ENCODE measurements around the gene C2orf68.
A peak's percentile ranks its signal among the peaks of the same experiment; 100 is the strongest.

C2orf68 gene

DNA sequence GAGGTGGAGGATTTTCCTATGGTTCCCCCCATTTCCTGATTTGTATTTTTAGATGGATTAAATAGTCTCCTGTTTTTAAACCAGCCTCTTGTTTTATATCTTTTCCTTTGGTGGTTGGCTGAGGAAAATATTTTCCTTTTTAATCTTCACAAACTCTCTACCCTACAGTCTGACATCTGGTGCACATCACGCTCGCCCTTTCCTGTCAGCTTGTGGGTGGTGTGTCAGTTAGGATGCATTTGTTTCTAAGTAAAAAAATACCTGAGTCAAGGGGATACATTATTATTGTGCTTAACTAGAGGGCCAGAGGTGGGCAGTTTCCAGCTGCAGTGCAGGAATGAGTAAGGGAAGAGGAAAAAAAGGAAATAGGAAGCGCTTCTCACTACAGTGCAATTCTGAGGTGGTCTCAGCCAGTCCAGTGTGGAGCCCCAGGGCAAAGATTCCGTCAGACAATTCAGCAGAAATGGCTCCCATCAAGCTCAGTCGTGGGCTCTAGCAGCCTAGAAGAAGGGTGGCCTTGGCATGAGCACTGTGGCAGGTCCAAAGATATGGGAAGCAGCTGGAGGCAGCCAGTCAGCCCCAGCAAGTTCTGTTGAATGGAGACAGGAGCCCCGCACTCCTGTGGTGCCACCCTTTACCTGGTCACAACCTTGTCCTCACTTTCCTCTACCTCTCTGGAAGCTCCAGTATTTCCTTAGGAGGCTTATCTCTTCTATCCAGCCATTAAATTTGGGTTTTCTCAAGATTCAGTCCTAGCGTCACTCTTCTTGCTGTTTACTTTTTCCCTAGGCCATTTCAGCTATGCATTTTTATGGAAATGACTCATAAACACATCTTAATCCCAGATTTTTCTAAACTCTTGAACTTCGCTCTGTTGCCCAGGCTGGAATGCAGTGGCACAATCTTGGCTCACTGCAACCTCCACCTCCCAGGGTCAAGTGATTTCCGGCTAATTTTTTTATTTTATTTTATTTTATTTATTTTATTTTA, 37.6 kb upstream of the C2orf68 start:
- DNase-seq (no peak), ATAC-seq (ENCODE audit: insufficient read depth, low read depth) (no peak)
- H3K9ac ChIP-seq (ENCODE audit: low read depth, low read length) = no peak overlapping the region
- H3K79me2 ChIP-seq (ENCODE audit: insufficient read depth, low read length) = no peaks in the 10 kb centered on the region; the same call in 1 of the 2 replicates
- peaks cover 89% of the 10 kb centered on the region for H3K36me3 ChIP-seq (ENCODE audit: insufficient read depth, low read length)
- TF ChIP-seq EZH2 (IDR thresholded peaks at IDR 0.05; ENCODE audit: borderline replicate concordance, low read depth, low read length, severe bottlenecking) = no peak
- TF ChIP-seq, protein P1, sequence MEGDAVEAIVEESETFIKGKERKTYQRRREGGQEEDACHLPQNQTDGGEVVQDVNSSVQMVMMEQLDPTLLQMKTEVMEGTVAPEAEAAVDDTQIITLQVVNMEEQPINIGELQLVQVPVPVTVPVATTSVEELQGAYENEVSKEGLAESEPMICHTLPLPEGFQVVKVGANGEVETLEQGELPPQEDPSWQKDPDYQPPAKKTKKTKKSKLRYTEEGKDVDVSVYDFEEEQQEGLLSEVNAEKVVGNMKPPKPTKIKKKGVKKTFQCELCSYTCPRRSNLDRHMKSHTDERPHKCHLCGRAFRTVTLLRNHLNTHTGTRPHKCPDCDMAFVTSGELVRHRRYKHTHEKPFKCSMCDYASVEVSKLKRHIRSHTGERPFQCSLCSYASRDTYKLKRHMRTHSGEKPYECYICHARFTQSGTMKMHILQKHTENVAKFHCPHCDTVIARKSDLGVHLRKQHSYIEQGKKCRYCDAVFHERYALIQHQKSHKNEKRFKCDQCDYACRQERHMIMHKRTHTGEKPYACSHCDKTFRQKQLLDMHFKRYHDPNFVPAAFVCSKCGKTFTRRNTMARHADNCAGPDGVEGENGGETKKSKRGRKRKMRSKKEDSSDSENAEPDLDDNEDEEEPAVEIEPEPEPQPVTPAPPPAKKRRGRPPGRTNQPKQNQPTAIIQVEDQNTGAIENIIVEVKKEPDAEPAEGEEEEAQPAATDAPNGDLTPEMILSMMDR (IDR thresholded peaks at IDR 0.05; ENCODE audit: borderline replicate concordance, extremely low read depth, low read length, poor library complexity, severe bottlenecking) = no peak
- H2AFZ ChIP-seq (ENCODE audit: low read depth, low read length) = no peak overlapping the region
- H3K9me3 ChIP-seq (ENCODE audit: insufficient read depth, low read length, severe bottlenecking) = no peaks in the 10 kb centered on the region
- H3K27ac ChIP-seq (ENCODE audit: low read length) = no peak overlapping the region
- H3K4me2 ChIP-seq (ENCODE audit: insufficient read depth, low read length) = no peak overlapping the region
- no peak overlapping the region for H3K4me3 ChIP-seq (ENCODE audit: low read depth in 1 of 2, low read length in 2 of 2)
- peaks cover 12% of the 10 kb centered on the region for H4K20me1 ChIP-seq (ENCODE audit: insufficient read depth, low read length)
- H3K4me1 ChIP-seq (ENCODE audit: insufficient read depth, low read length) = no peaks in the 10 kb centered on the region
- no peaks in the 10 kb centered on the region for H3K27me3 ChIP-seq (ENCODE audit: insufficient read depth, low read length, poor library complexity)

- Histone ChIP-seq H3K4me2 (ENCODE audit: insufficient read depth, low read length) (no peak overlapping the region), H4K20me1 (ENCODE audit: insufficient read depth, low read length) (peaks cover 13% of the 10 kb centered on the region), H3K27ac (ENCODE audit: low read length) (no peak overlapping the region), H3K9ac (ENCODE audit: low read depth, low read length) (no peak overlapping the region), H3K9me3 (ENCODE audit: insufficient read depth, low read length, severe bottlenecking) (no peaks in the 10 kb centered on the region), H3K36me3 (ENCODE audit: insufficient read depth, low read length) (peaks cover 92% of the 10 kb centered on the region), H3K27me3 (ENCODE audit: insufficient read depth, low read length, poor library complexity) (no peaks in the 10 kb centered on the region), H2AFZ (ENCODE audit: low read depth, low read length) (no peak overlapping the region), H3K4me3 (ENCODE audit: low read depth in 1 of 2, low read length in 2 of 2) (no peak overlapping the region), H3K4me1 (ENCODE audit: insufficient read depth, low read length) (no peaks in the 10 kb centered on the region), H3K79me2 (ENCODE audit: insufficient read depth, low read length) (no peaks in the 10 kb centered on the region; the same call in 1 of the 2 replicates)
- DNase-seq = peak; percentile 38
- ATAC-seq (ENCODE audit: insufficient read depth, low read depth) = peak; percentile 75
- no peak for TF ChIP-seq EZH2 (IDR thresholded peaks at IDR 0.05; ENCODE audit: borderline replicate concordance, low read depth, low read length, severe bottlenecking)
- TF ChIP-seq, protein P1 (IDR thresholded peaks at IDR 0.05; ENCODE audit: borderline replicate concordance, extremely low read depth, low read length, poor library complexity, severe bottlenecking) = peak; percentile 61
These were observed 36.8 kb upstream of the C2orf68 start for GRCh38 chr2:85648619-85649018.

DNA sequence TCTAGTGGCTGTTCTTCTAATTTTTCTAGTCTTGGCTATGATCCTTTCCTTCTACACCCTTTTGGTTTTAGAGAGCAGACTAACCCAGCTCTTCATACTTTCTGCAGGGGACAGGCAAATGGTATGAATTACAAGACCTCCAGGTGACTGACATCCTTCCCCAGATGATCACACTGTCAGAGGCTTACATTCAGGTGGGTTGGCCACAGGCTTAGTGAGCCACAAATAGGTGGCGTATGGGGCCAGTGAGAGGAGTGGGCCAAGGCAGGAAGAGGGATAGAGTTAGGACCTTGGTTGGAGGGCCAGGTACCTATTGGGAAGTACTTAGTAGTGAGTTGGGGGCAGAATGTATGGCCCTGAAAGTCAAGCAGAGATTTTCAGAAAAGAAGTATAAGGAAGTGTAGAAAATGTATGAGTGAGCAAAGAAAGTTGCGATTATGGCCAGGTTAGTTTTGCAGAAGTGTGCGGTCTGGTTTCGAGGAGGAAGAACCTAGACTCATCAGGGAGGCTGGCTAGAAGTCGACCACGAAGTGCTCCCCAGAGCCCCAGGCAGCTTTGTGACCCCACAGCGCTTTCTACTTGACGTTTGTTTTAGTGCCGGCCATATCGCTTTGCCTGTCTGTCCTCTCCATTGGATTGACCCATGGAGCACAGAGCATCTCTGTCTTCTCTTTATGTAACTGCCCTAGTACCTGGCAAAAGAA, 36.1 kb upstream of the C2orf68 start:
- H3K4me2 ChIP-seq (ENCODE audit: insufficient read depth, low read length) = no peak overlapping the region
- no peaks in the 10 kb centered on the region for H3K4me1 ChIP-seq (ENCODE audit: insufficient read depth, low read length)

More for the DNA sequence above, 36.1 kb upstream of the C2orf68 start:
- Histone ChIP-seq H3K9me3 (ENCODE audit: insufficient read depth, low read length, severe bottlenecking) (no peaks in the 10 kb centered on the region), H3K4me3 (ENCODE audit: low read depth in 1 of 2, low read length in 2 of 2) (no peak overlapping the region), H3K27me3 (ENCODE audit: insufficient read depth, low read length, poor library complexity) (no peaks in the 10 kb centered on the region), H3K9ac (ENCODE audit: low read depth, low read length) (no peak overlapping the region), H2AFZ (ENCODE audit: low read depth, low read length) (no peak overlapping the region), H3K27ac (ENCODE audit: low read length) (no peak overlapping the region), H3K36me3 (ENCODE audit: insufficient read depth, low read length) (peaks cover 92% of the 10 kb centered on the region), H4K20me1 (ENCODE audit: insufficient read depth, low read length) (peaks cover 13% of the 10 kb centered on the region), H3K79me2 (ENCODE audit: insufficient read depth, low read length) (peaks cover under 1% of the 10 kb centered on the region; the same call in 1 of the 2 replicates)
- ATAC-seq (ENCODE audit: insufficient read depth, low read depth) (no peak), DNase-seq (no peak)
- no peak for TF ChIP-seq EZH2 (IDR thresholded peaks at IDR 0.05; ENCODE audit: borderline replicate concordance, low read depth, low read length, severe bottlenecking)
- TF ChIP-seq, protein P1 (IDR thresholded peaks at IDR 0.05; ENCODE audit: borderline replicate concordance, extremely low read depth, low read length, poor library complexity, severe bottlenecking) = no peak

Measured in DND-41 (cell line).